CD8-positive, alpha-beta memory T cell (primary cell): ENCODE data around the gene CAMK2D. TPM values are rescaled to one million over a fixed set of nuclear protein-coding genes. Genes with fewer than 3 reads are reported as not detected.
A peak's percentile ranks its signal among the peaks of the same experiment; 100 is the strongest.
"Not testable (repeated sequence)": the region's sequence is repeated elsewhere in the genome, so short reads cannot be mapped to it uniquely, and the experiment has no call there.

ENCODE experiments used
- CTCF ChIA-PET: fragments of 350-600 bp; sonication (Branson Sonifier 250); formaldehyde crosslinking; loops from one replicate; lab custom pipeline; 2021; ENCODE audit warnings: antibody characterized with exemption; lab: Charles Lee
- POLR2A ChIA-PET: fragments of 350-600 bp; sonication (Branson Sonifier 250); formaldehyde crosslinking; loops from one replicate; lab custom pipeline; 2021; ENCODE audit warnings: antibody characterized with exemption; lab: Charles Lee
- DNase-seq, 5 donors: peaks; one replicate each; pipeline versions ENCODE4 v3.0.0 to v3.0.0-alpha.2; 2020 to 2022; ENCODE audit warnings: mixed read lengths in 1 of 5
- H3K27ac ChIP-seq: one replicate; pipeline ENCODE4 v1.7.0; 2013; ENCODE audit warnings: low read depth, mild to moderate bottlenecking, low read length, moderate library complexity
- H3K27me3 ChIP-seq: 2 replicates; pipeline ENCODE4 v1.7.0; 2013; ENCODE audit warnings: low read length, mild to moderate bottlenecking; ENCODE audit not compliant: insufficient read depth, poor library complexity, severe bottlenecking
- H3K36me3 ChIP-seq: 2 replicates; pipeline ENCODE4 v1.7.0; 2013; ENCODE audit warnings: mild to moderate bottlenecking, low read length, moderate library complexity; ENCODE audit not compliant: insufficient read depth
- H3K4me1 ChIP-seq: 2 replicates; pipeline ENCODE4 v1.7.0; 2013; ENCODE audit warnings: mild to moderate bottlenecking, low read length, moderate library complexity; ENCODE audit not compliant: insufficient read depth
- H3K4me3 ChIP-seq: 2 replicates; pipeline ENCODE4 v1.7.0; 2013; ENCODE audit warnings: mild to moderate bottlenecking, low read length
- H3K9me3 ChIP-seq: 2 replicates; pipeline ENCODE4 v1.7.0; 2013; ENCODE audit warnings: mild to moderate bottlenecking, low read length
- H3K27ac Mint-ChIP-seq, 8 donors: one replicate each; pipeline ENCODE4 v1.8.0; 2020 to 2021; ENCODE audit warnings: mixed read lengths in 8 of 8, mild to moderate bottlenecking in 6 of 8, inconsistent platforms in 3 of 8, moderate library complexity in 3 of 8
- H3K27me3 Mint-ChIP-seq, 2 donors: one replicate each; pipeline ENCODE4 v1.8.0; 2020 to 2021; ENCODE audit warnings: mixed read lengths in 2 of 2, mild to moderate bottlenecking in 1 of 2, moderate library complexity in 1 of 2
- H3K36me3 Mint-ChIP-seq, 3 donors: one replicate each; pipeline ENCODE4 v1.8.0; 2020 to 2021; ENCODE audit warnings: mixed read lengths in 3 of 3, inconsistent platforms in 1 of 3, mild to moderate bottlenecking in 1 of 3
- H3K4me1 Mint-ChIP-seq, 3 donors: one replicate each; pipeline ENCODE4 v1.8.0; 2020 to 2021; ENCODE audit warnings: mixed read lengths in 3 of 3, inconsistent platforms in 1 of 3, mild to moderate bottlenecking in 1 of 3
- H3K4me3 Mint-ChIP-seq, 7 donors: one replicate each; pipeline ENCODE4 v1.8.0; 2020 to 2021; ENCODE audit warnings: mixed read lengths in 7 of 7, mild to moderate bottlenecking in 6 of 7, moderate library complexity in 4 of 7, inconsistent platforms in 2 of 7
- H3K9me3 Mint-ChIP-seq, 5 donors: one replicate each; pipeline ENCODE4 v1.8.0; 2020 to 2022; ENCODE audit warnings: mixed read lengths in 5 of 5, mild to moderate bottlenecking in 3 of 5, moderate library complexity in 2 of 5, inconsistent platforms in 1 of 5
- polyA plus RNA-seq: library from polyadenylated mRNA; unstranded; fragments of 300-500 nt; fragmentation: Illumina TruSeq; gene quantifications from one replicate; pipeline ENCODE4 v1.2.3, GENCODE V29; 2021
- total RNA-seq, 2 experiments: library from RNA; stranded (reverse); gene quantifications; one replicate each; pipeline ENCODE4 v1.2.3, GENCODE V29; 2021

The CAMK2D gene
- total and polyA plus RNA-seq, 3 experiments from 2014 or later = 19.6 to 57.6 (median 56.0) TPM

DNA sequence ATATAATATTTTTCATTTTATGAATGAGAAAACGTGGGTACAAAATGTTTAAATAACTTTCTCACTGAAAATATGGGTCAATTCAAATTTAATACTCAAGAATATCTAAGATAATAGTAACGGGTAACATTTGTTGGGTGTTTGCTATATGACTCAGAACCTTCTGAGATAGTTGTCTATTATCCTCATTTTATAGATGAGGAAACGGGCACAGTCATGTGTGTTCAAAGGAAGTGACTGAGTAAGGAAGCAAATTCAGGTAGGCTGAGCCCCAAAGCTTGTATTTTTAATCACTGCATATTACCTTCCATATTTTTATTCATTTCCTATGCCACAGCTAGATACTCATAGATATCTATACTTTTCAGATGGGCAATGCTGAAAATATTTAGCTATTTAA lies 12.2 kb upstream of the CAMK2D start:
- H3K27me3 ChIP-seq = no peaks in the 10 kb centered on the region
- CTCF ChIA-PET = interaction anchor here (1.3 kb wide), 1 partner anchor 9 kb away, joined by 3 read pairs; no protein-coding TSS in a partner anchor

GRCh38 chr4:113773014-113773413 lies 11.5 kb upstream of the CAMK2D start:
- H3K36me3 Mint-ChIP-seq = no peaks in the 10 kb centered on the region
- H3K9me3 Mint-ChIP-seq = no peaks in the 10 kb centered on the region
- Histone ChIP-seq H3K9me3 (no peaks in the 10 kb centered on the region), H3K27ac (no peak overlapping the region), H3K4me3 (no peak overlapping the region), H3K36me3 (no peaks in the 10 kb centered on the region), H3K4me1 (peaks cover 7% of the 10 kb centered on the region), H3K27me3 (no peaks in the 10 kb centered on the region)
- POLR2A ChIA-PET = interaction anchor here (0.7 to 1.1 kb wide), 2 partner anchors 11 to 12 kb away, joined by 3 to 4 read pairs; no protein-coding TSS in a partner anchor
- peaks cover 8 to 11% (median 11%) of the 10 kb centered on the region in 3 donors for H3K4me1 Mint-ChIP-seq
- peak in 1 of 5 donors; percentile 20 for DNase-seq
- H3K27me3 Mint-ChIP-seq = no peaks in the 10 kb centered on the region
- H3K4me3 Mint-ChIP-seq = peak overlapping the region; percentile 34 to 87 (median 48)
- CTCF ChIA-PET = interaction anchor here (1.3 kb wide), 1 partner anchor 10 kb away, joined by 3 read pairs; no protein-coding TSS in a partner anchor
- peak overlapping the region in 4 of 8 donors; percentile 52 to 89 (median 84) for H3K27ac Mint-ChIP-seq

More for the DNA sequence above, 12.2 kb upstream of the CAMK2D start:
- no peak overlapping the region for H3K4me3 ChIP-seq
- Mint-ChIP-seq H3K27me3 (peaks cover 0 to 3% of the 10 kb centered on the region in 2 donors), H3K36me3 (no peaks in the 10 kb centered on the region), H3K9me3 (no peaks in the 10 kb centered on the region), H3K4me1 (peaks cover 8 to 11% (median 11%) of the 10 kb centered on the region in 3 donors), H3K4me3 (no peak overlapping the region), H3K27ac (no peak overlapping the region)
- no peaks in the 10 kb centered on the region for H3K9me3 ChIP-seq
- DNase-seq = no peak
- H3K4me1 ChIP-seq = peaks cover 7% of the 10 kb centered on the region
- no peak overlapping the region for H3K27ac ChIP-seq
- POLR2A ChIA-PET = no interaction called here
- H3K36me3 ChIP-seq = no peaks in the 10 kb centered on the region

GRCh38 chr4:113772319-113772718 lies 10.8 kb upstream of the CAMK2D start:
- Mint-ChIP-seq H3K9me3 (no peaks in the 10 kb centered on the region), H3K27me3 (no peaks in the 10 kb centered on the region), H3K4me1 (peaks cover 8 to 11% (median 11%) of the 10 kb centered on the region in 3 donors), H3K36me3 (no peaks in the 10 kb centered on the region), H3K27ac (no peak overlapping the region), H3K4me3 (peak overlapping the region in 1 of 7 donors; percentile 86)
- H3K36me3 ChIP-seq = no peaks in the 10 kb centered on the region
- no peak overlapping the region for H3K27ac ChIP-seq
- CTCF ChIA-PET = interaction anchor here (1.0 kb wide), 1 partner anchor 225 kb away, joined by 3 read pairs; no protein-coding TSS in a partner anchor
- POLR2A ChIA-PET = interaction anchor here (1.1 kb wide), 1 partner anchor 10 kb away, joined by 4 read pairs; no protein-coding TSS in a partner anchor
- H3K4me3 ChIP-seq = no peak overlapping the region
- DNase-seq = no peak
- peaks cover 7% of the 10 kb centered on the region for H3K4me1 ChIP-seq
- H3K9me3 ChIP-seq = no peaks in the 10 kb centered on the region
- no peaks in the 10 kb centered on the region for H3K27me3 ChIP-seq

DNA sequence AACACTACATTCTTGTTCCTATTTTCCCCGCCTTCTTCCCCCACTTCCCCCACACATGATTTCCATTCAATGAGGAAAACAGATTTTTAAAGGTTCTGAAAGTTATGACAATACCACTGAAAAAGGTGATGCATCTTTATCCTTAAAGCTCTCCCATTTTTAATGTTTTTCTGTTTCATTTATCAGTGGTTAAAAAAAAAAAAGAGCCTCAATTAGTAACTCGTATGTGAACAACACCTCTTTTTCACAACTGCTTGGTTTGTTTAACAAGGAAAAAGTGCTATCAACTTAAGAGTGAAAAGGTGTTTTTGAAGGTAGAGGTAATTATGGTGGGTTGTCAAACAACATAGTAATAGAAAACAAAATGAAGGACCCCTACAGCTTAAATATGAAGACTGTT lies 8.2 kb upstream of the CAMK2D start:
- peaks cover 0 to 1% of the 10 kb centered on the region in 2 donors for H3K27me3 Mint-ChIP-seq
- Histone ChIP-seq H3K9me3 (no peaks in the 10 kb centered on the region), H3K36me3 (no peaks in the 10 kb centered on the region), H3K27me3 (no peaks in the 10 kb centered on the region), H3K27ac (no peak overlapping the region), H3K4me3 (no peak overlapping the region), H3K4me1 (peaks cover 7% of the 10 kb centered on the region)
- CTCF ChIA-PET = no interaction called here
- peaks cover 0 to 7% (median 0%) of the 10 kb centered on the region in 3 donors for H3K36me3 Mint-ChIP-seq
- H3K27ac Mint-ChIP-seq = no peak overlapping the region
- no peak for DNase-seq
- POLR2A ChIA-PET = no interaction called here
- no peak overlapping the region for H3K4me3 Mint-ChIP-seq
- peaks cover 8 to 11% (median 11%) of the 10 kb centered on the region in 3 donors for H3K4me1 Mint-ChIP-seq
- H3K9me3 Mint-ChIP-seq = no peaks in the 10 kb centered on the region

- Histone ChIP-seq H3K27me3 (no peaks in the 10 kb centered on the region), H3K4me3 (no peak overlapping the region), H3K36me3 (no peaks in the 10 kb centered on the region), H3K9me3 (no peaks in the 10 kb centered on the region), H3K4me1 (peaks cover 7% of the 10 kb centered on the region), H3K27ac (no peak overlapping the region)
- DNase-seq = no peak
- H3K4me1 Mint-ChIP-seq = peaks cover 8 to 11% (median 11%) of the 10 kb centered on the region in 3 donors
- no peak overlapping the region for H3K4me3 Mint-ChIP-seq
- no peak overlapping the region for H3K27ac Mint-ChIP-seq
- H3K36me3 Mint-ChIP-seq = peaks cover 0 to 7% (median 0%) of the 10 kb centered on the region in 3 donors
- H3K9me3 Mint-ChIP-seq = no peaks in the 10 kb centered on the region
- ChIA-PET POLR2A (no interaction called here), CTCF (no interaction called here)
- H3K27me3 Mint-ChIP-seq = peaks cover 0 to 1% of the 10 kb centered on the region in 2 donors
Measured at GRCh38 chr4:113768952-113769351, 7.4 kb upstream of the CAMK2D start.

DNA sequence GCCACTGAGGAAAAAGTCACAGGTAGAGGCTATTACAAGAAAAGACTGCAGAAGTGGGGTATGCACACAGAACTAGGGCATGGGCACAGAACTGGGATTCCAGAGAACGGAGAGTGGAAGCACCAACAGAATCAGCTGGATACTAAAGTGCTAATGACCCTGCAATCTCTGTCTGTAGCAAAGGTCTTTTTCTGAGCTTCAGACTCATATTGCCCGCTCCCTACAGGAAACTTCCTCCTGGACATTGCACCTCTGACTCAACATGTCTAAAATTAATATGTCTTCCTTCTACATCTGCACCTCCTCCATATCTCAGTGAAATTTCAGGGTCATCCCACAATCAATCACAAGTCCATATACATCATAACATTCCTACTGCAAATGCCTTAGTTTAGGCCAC lies 5.3 kb upstream of the CAMK2D start:
- Histone ChIP-seq H3K36me3 (no peaks in the 10 kb centered on the region), H3K27ac (no peak overlapping the region), H3K4me1 (peaks cover 6% of the 10 kb centered on the region), H3K4me3 (no peak overlapping the region), H3K9me3 (no peaks in the 10 kb centered on the region), H3K27me3 (no peaks in the 10 kb centered on the region)
- no peak for DNase-seq
- Mint-ChIP-seq H3K27ac (peak overlapping the region in 1 of 8 donors; percentile 80), H3K36me3 (peaks cover 0 to 7% (median 4%) of the 10 kb centered on the region in 3 donors), H3K27me3 (peaks cover 0 to 1% of the 10 kb centered on the region in 2 donors), H3K4me3 (peak overlapping the region in 1 of 7 donors; percentile 57), H3K4me1 (peaks cover 9% of the 10 kb centered on the region in 3 donors), H3K9me3 (no peaks in the 10 kb centered on the region)
- ChIA-PET POLR2A (no interaction called here), CTCF (no interaction called here)

DNA sequence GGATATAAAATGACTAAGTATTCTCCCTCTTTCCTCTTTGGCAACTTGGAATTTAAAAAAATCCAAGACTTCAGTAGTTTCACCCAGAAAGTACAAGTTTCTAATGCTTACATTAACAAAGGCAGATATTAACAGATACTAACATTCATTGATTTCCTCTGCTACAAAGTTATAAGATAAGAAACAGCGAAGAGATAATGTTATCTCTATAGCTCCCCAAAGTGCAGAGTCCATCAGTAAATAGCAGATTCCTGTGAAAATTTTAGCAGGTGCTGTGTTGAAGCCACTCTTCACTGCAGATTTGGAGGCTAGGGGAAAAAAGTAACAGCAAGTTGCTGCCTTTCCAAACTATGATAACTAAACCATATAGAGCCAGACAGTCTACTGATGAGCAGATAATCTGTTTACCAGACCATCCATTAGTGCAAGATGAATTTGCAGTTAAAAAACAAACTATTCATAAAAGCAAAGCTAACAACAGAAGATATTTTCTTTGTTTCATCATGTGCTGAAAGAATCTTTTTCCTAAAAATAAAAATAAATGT lies 3.3 kb upstream of the CAMK2D start:
- H3K27me3 ChIP-seq = no peaks in the 10 kb centered on the region
- Mint-ChIP-seq H3K27me3 (peaks cover 0 to 1% of the 10 kb centered on the region in 2 donors), H3K4me3 (no peak overlapping the region), H3K9me3 (no peaks in the 10 kb centered on the region), H3K36me3 (peaks cover 0 to 19% (median 7%) of the 10 kb centered on the region in 3 donors), H3K4me1 (peaks cover 9 to 16% (median 9%) of the 10 kb centered on the region in 3 donors), H3K27ac (peak overlapping the region in 3 of 8 donors; percentile 27 to 43 (median 34))
- no peaks in the 10 kb centered on the region for H3K9me3 ChIP-seq
- no peak for DNase-seq
- H3K27ac ChIP-seq = no peak overlapping the region
- H3K4me1 ChIP-seq = peaks cover 6% of the 10 kb centered on the region
- POLR2A ChIA-PET = no interaction called here
- H3K4me3 ChIP-seq = no peak overlapping the region
- CTCF ChIA-PET = no interaction called here
- H3K36me3 ChIP-seq = no peaks in the 10 kb centered on the region

- H3K9me3 Mint-ChIP-seq, CTCF ChIA-PET, H3K27ac ChIP-seq, DNase-seq, H3K4me3 ChIP-seq, H3K36me3 ChIP-seq, H3K4me1 ChIP-seq, H3K27me3 Mint-ChIP-seq, H3K27me3 ChIP-seq, POLR2A ChIA-PET, H3K9me3 ChIP-seq: not testable (repeated sequence)
- Mint-ChIP-seq H3K4me3 (peak overlapping the region in 1 of 7 donors; percentile 79), H3K4me1 (peaks cover 11 to 25% (median 17%) of the 10 kb centered on the region in 3 donors), H3K27ac (peak overlapping the region in 4 of 8 donors; percentile 5 to 75 (median 38)), H3K36me3 (peaks cover 0 to 19% (median 7%) of the 10 kb centered on the region in 3 donors)
Measured at GRCh38 chr4:113763923-113764322, 2.4 kb upstream of the CAMK2D start.
